GM23338 (cell line): ENCODE results near the gene PKD1. TPM values are rescaled to one million over a fixed set of nuclear protein-coding genes. Genes with fewer than 3 reads are reported as not detected.

Experiments
- ATAC-seq: fragments of 200-7000 bp; cut with Tn5 transposase; 3 replicates; pipeline ENCODE4 v1.9.1; 2020
- DNase-seq: peaks from one replicate; pipeline ENCODE4 v3.0.0-alpha.2; 2015; ENCODE audit warnings: low spot score
- H2AFZ ChIP-seq: fragments of 200-600 bp; sonication (generic); 2 replicates; pipeline ENCODE4 v1.8.0; 2016; ENCODE audit warnings: antibody characterized with exemption, mild to moderate bottlenecking, moderate library complexity
- H3F3A ChIP-seq: fragments of 200-600 bp; sonication (generic); replicated peaks from 2 replicates; pipeline ENCODE4 v1.8.0; 2017; ENCODE audit warnings: antibody characterized with exemption, mixed run types, low read depth
- H3K27ac ChIP-seq: fragments of 200-600 bp; sonication (generic); 2 replicates; pipeline ENCODE4 v1.6.1; 2016; ENCODE audit warnings: low read depth
- H3K27me3 ChIP-seq: fragments of 200-600 bp; sonication (generic); 2 replicates; pipeline ENCODE4 v1.8.0; 2016; ENCODE audit warnings: mild to moderate bottlenecking, mixed run types, moderate library complexity; ENCODE audit not compliant: insufficient read depth
- H3K36me3 ChIP-seq: fragments of 200-600 bp; sonication (generic); 2 replicates; pipeline ENCODE4 v1.8.0; 2016; ENCODE audit warnings: mild to moderate bottlenecking; ENCODE audit not compliant: insufficient read depth
- H3K4me1 ChIP-seq: fragments of 200-600 bp; sonication (generic); 2 replicates; pipeline ENCODE4 v1.8.0; 2016; ENCODE audit warnings: mild to moderate bottlenecking, moderate library complexity; ENCODE audit not compliant: insufficient read depth
- H3K4me2 ChIP-seq: fragments of 200-600 bp; sonication (generic); 2 replicates; pipeline ENCODE4 v1.7.1; 2017; ENCODE audit warnings: mixed run types
- H3K4me3 ChIP-seq: fragments of 200-600 bp; sonication (generic); 2 replicates; pipeline ENCODE4 v1.6.1; 2016; ENCODE audit warnings: mixed run types
- H3K79me2 ChIP-seq: fragments of 200-600 bp; sonication (generic); replicated peaks from 2 replicates; pipeline ENCODE4 v1.8.0; 2017; ENCODE audit warnings: mild to moderate bottlenecking; ENCODE audit not compliant: insufficient read depth
- H3K9me2 ChIP-seq: fragments of 200-600 bp; sonication (generic); 2 replicates; pipeline ENCODE4 v1.8.0; 2017; ENCODE audit not compliant: insufficient read depth
- H4K20me1 ChIP-seq: fragments of 200-600 bp; sonication (generic); replicated peaks from 2 replicates; pipeline ENCODE4 v1.8.0; 2017; ENCODE audit warnings: mild to moderate bottlenecking; ENCODE audit not compliant: insufficient read depth
- H3K27ac Mint-ChIP-seq: 2 replicates; pipeline ENCODE4 v1.8.0; 2020; ENCODE audit warnings: inconsistent platforms, mild to moderate bottlenecking, moderate library complexity, mixed read lengths
- H3K27me3 Mint-ChIP-seq: 3 replicates; pipeline ENCODE4 v1.8.0; 2022; ENCODE audit warnings: low read depth, mild to moderate bottlenecking, moderate library complexity, mixed read lengths, inconsistent platforms; ENCODE audit not compliant: insufficient read depth, poor library complexity
- H3K36me3 Mint-ChIP-seq: 3 replicates; pipeline ENCODE4 v1.8.0; 2021; ENCODE audit warnings: low read depth, mild to moderate bottlenecking, inconsistent platforms, moderate library complexity, mixed read lengths
- H3K4me1 Mint-ChIP-seq: 3 replicates; pipeline ENCODE4 v1.8.0; 2020; ENCODE audit warnings: mild to moderate bottlenecking, inconsistent platforms, mixed read lengths
- H3K4me3 Mint-ChIP-seq: 3 replicates; pipeline ENCODE4 v1.8.0; 2021; ENCODE audit warnings: moderate library complexity, mild to moderate bottlenecking, inconsistent platforms, mixed read lengths
- H3K9me3 Mint-ChIP-seq: 3 replicates; pipeline ENCODE4 v1.8.0; 2020; ENCODE audit warnings: moderate library complexity, mild to moderate bottlenecking, inconsistent platforms, mixed read lengths
- CTCF ChIP-seq, 2 experiments: fragments of 200-600 bp in 1 of 2; sonication (generic) in 1 of 2; conservative IDR thresholded peaks; 2 replicates each; pipeline versions ENCODE4 v1.5.1 to v1.6.1; 2016 to 2017; ENCODE audit warnings: antibody characterized with exemption in 2 of 2, low read depth in 2 of 2, mild to moderate bottlenecking in 2 of 2, moderate library complexity in 1 of 2
- ETS1 ChIP-seq: IDR thresholded peaks from 2 replicates; pipeline ENCODE4 v1.6.1; 2016; ENCODE audit warnings: antibody characterized with exemption
- EZH2phosphoT487 ChIP-seq: fragments of 200-600 bp; sonication (generic); IDR thresholded peaks from one replicate; pipeline ENCODE4 v1.8.1; 2018; ENCODE audit warnings: antibody characterized with exemption; ENCODE audit not compliant: unreplicated experiment
- JUNB ChIP-seq: IDR thresholded peaks from one replicate; pipeline ENCODE4 v1.6.1; 2016; ENCODE audit warnings: antibody characterized with exemption; ENCODE audit not compliant: unreplicated experiment
- POLR2AphosphoS5 ChIP-seq: IDR thresholded peaks from 2 replicates; pipeline ENCODE4 v1.6.1; 2016; ENCODE audit warnings: antibody characterized with exemption, low read depth
- STAT1 ChIP-seq: IDR thresholded peaks from one replicate; pipeline ENCODE4 v1.6.1; 2016; ENCODE audit warnings: antibody characterized with exemption; ENCODE audit not compliant: unreplicated experiment
- polyA plus RNA-seq: library from polyadenylated mRNA; unstranded; fragments of >200 nt; fragmentation: Nextera tagmentation; extraction: Ambion mirVana; gene quantifications from 2 replicates; pipeline ENCODE4 v1.2.1, GENCODE V29; 2016
- total RNA-seq: library from RNA; depleted of rRNA; stranded (reverse); fragments of >200 nt; shearing (Covaris generic); gene quantifications from 2 replicates; pipeline ENCODE4 v1.2.3, GENCODE V29; 2014
- TF ChIP-seq, protein P1 (sequence below): IDR thresholded peaks from one replicate; pipeline ENCODE4 v1.6.1; 2018; ENCODE audit warnings: antibody characterized with exemption; ENCODE audit not compliant: unreplicated experiment

The PKD1 gene
- total and polyA plus RNA-seq, 2 experiments from 2014 or later = 21.1 to 107 TPM

GRCh38 chr16:2091547-2092255 lies 44.0 kb downstream of the PKD1 start:
- TF ChIP-seq EZH2phosphoT487 = no peak
- TF ChIP-seq, protein P1, sequence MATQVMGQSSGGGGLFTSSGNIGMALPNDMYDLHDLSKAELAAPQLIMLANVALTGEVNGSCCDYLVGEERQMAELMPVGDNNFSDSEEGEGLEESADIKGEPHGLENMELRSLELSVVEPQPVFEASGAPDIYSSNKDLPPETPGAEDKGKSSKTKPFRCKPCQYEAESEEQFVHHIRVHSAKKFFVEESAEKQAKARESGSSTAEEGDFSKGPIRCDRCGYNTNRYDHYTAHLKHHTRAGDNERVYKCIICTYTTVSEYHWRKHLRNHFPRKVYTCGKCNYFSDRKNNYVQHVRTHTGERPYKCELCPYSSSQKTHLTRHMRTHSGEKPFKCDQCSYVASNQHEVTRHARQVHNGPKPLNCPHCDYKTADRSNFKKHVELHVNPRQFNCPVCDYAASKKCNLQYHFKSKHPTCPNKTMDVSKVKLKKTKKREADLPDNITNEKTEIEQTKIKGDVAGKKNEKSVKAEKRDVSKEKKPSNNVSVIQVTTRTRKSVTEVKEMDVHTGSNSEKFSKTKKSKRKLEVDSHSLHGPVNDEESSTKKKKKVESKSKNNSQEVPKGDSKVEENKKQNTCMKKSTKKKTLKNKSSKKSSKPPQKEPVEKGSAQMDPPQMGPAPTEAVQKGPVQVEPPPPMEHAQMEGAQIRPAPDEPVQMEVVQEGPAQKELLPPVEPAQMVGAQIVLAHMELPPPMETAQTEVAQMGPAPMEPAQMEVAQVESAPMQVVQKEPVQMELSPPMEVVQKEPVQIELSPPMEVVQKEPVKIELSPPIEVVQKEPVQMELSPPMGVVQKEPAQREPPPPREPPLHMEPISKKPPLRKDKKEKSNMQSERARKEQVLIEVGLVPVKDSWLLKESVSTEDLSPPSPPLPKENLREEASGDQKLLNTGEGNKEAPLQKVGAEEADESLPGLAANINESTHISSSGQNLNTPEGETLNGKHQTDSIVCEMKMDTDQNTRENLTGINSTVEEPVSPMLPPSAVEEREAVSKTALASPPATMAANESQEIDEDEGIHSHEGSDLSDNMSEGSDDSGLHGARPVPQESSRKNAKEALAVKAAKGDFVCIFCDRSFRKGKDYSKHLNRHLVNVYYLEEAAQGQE = no peak
- no peak for TF ChIP-seq ETS1
- no peak for TF ChIP-seq STAT1
- TF ChIP-seq POLR2AphosphoS5 = 0 out of 2 replicates have a peak, but pooled peaks have one; percentile 5
- Histone ChIP-seq H3K27ac (no peak overlapping the region), H3K36me3 (no peaks in the 10 kb centered on the region), H3K9me2 (no peaks in the 10 kb centered on the region), H3K4me3 (peak overlapping the region; percentile 58), H4K20me1 (no peaks in the 10 kb centered on the region; the same call in 1 of the 2 replicates), H3K27me3 (no peaks in the 10 kb centered on the region), H3K79me2 (no peaks in the 10 kb centered on the region), H3K4me1 (peaks cover 4% of the 10 kb centered on the region; the same call in 1 of the 2 replicates), H2AFZ (no peak overlapping the region), H3K4me2 (peak overlapping the region; percentile 83), H3F3A (peaks cover 12% of the 10 kb centered on the region; the same call in 1 of the 2 replicates)
- ATAC-seq = peak; percentile 28
- H3K36me3 Mint-ChIP-seq = peaks cover 3% of the 10 kb centered on the region; the same call in 1 of the 3 replicates
- H3K4me3 Mint-ChIP-seq = peak overlapping the region; percentile 54; the same call in 2 of the 3 replicates
- H3K9me3 Mint-ChIP-seq = no peaks in the 10 kb centered on the region
- H3K27ac Mint-ChIP-seq = no peak overlapping the region
- H3K27me3 Mint-ChIP-seq = peaks cover 17% of the 10 kb centered on the region
- peak; percentile 52 for DNase-seq
- no peaks in the 10 kb centered on the region for H3K4me1 Mint-ChIP-seq

- Histone ChIP-seq H3K4me1 (peaks cover 4% of the 10 kb centered on the region; the same call in 1 of the 2 replicates), H3K36me3 (no peaks in the 10 kb centered on the region), H2AFZ (no peak overlapping the region), H3K27ac (no peak overlapping the region), H3K79me2 (no peaks in the 10 kb centered on the region), H3K27me3 (no peaks in the 10 kb centered on the region), H4K20me1 (no peaks in the 10 kb centered on the region; the same call in 1 of the 2 replicates), H3K4me2 (peak overlapping the region; percentile 83), H3K9me2 (no peaks in the 10 kb centered on the region), H3K4me3 (peak overlapping the region; percentile 58), H3F3A (peaks cover 12% of the 10 kb centered on the region; the same call in 1 of the 2 replicates)
- Mint-ChIP-seq H3K4me3 (peak overlapping the region; percentile 61), H3K4me1 (no peaks in the 10 kb centered on the region), H3K36me3 (peaks cover 3% of the 10 kb centered on the region; the same call in 1 of the 3 replicates), H3K9me3 (no peaks in the 10 kb centered on the region), H3K27me3 (peaks cover 17% of the 10 kb centered on the region), H3K27ac (no peak overlapping the region)
- TF ChIP-seq, protein P1 = no peak
- no peak for TF ChIP-seq JUNB
- peak; percentile 38 to 62 for TF ChIP-seq CTCF (conservative IDR thresholded peaks at IDR 0.05; ENCODE audit: low read depth in 2 of 2)
- TF ChIP-seq ETS1 = no peak
- ATAC-seq = peak; percentile 78
- DNase-seq = peak; percentile 88
Measured at GRCh38 chr16:2090777-2091546, 44.7 kb downstream of the PKD1 start.
